ENCODE measurements around the gene CAPZB.

CAPZB gene

DNA sequence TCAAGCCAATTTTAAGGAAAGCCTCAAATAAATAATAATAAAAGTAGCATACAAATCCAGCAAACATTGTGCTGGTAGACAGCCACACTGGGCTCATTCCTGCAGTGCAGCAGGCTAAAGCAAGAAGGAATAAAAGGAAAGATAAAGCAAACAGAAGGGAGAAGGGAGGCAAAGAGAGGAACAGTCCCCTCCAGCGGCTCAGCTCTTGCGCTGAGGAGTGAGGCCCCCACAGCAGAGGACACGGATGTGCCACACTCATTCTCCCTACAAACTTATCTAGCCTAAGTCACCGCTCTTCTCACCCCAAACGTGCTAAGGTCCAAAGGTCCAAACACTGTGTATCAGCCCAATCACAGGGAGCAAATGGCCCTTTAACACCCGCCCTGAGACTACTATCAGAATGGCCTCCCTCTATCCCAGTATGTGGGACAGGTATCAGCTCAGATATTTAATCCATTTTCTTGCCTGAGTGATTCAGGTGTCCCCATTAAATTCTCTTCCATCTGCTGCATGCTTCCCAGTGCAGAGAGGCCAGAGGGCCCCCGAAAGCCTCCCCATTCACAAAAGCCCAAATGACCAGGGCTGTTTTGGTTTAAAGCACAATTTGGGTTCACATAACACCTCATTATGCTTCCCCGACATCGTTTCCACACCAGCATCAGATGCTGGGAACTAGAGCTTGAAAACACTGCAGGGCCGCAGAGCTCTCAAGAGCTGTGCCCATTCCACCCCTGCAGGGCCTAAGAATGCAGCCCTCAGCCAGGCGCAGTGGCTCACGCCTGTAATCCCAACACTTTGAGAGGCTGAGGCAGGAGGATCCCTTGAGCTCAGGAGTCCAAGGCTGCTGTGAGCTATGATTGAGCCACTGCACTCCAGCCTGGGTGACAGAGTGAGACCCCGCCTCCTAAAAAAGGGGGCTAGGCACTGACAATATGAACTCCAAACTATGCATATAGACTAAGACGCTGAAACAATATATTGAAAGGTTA lies 17.8 kb downstream of the CAPZB start:
- DNase-seq, result no peak

- no peak for DNase-seq
Observed at GRCh38 chr1:19466112-19466561, 19.2 kb downstream of the CAPZB start.

DNA sequence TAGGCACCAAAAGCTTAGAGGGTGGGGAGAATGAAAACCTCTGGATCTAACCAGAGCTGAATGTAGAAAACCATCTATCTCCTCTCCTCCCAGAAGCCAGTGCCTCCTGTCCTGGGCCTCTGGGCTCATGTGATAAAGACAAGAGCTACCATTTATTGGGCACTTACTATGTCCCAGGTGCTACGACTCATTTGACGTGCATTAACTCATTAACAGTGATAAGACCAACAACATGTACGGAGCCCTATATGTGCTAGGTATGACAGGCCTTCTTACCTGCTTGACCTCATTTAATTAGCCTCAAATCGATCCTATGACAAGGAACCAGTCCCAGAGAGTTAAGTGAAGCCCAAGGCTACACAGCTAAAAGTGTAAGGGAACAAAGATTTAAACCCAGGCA lies 19.7 kb downstream of the CAPZB start:
- no peak for DNase-seq

DNA sequence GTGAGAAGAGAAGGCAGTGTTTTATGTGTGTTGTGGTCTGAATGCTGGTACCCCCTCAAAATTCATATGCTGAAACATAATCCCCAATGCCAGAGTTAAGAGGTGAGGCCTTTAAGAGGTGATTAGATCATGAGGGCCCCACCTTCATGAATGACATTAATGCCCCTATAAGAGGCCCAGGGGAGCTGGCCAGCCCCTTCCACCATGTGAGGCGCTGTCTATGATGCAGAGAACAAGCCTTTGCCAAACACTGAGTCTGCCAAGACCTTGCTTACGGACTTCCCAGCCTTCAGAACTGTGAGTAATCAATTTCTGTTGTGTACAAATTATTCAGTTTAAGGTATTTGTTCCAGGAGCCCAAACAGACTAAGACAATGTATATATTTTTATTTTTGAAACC lies 20.2 kb downstream of the CAPZB start:
- DNase-seq, result no peak

- no peak for DNase-seq
Observed at GRCh38 chr1:19464696-19465095, 20.6 kb downstream of the CAPZB start.

DNA sequence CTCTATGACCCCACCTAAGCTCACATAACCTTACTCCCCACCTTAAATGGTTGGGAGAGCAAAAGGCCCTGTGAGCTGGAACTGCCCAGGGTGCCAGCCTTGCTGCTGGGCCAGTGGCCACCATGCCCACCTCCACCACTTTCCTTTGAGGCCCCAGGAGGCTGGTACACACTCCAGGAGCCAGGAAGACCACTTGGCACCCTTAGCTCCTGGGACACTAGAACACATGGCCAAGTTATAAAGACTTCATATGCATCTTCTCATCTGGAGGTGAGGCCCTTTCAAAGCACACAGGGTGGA lies 21.9 kb downstream of the CAPZB start:
- no peak for DNase-seq

- DNase-seq, result no peak
Observed at GRCh38 chr1:19462781-19463503, 22.4 kb downstream of the CAPZB start.

DNA sequence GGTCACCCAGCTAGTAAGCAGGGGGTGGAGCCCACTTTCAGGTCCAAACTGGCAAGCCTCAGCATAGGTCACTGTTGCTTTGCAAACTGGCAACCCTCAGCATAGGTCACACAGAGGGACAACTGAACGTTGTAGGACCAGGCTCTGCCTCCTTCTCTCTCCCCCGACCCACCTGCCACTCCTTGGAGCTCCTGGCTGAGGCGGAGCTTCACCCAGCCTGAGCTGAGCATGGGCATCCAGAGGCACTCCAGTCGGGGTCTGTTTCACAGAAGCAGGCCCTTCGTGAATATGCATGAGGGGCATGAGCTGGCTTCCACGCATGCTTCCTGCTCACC lies 24.2 kb downstream of the CAPZB start:
- DNase-seq, result no peak

DNA sequence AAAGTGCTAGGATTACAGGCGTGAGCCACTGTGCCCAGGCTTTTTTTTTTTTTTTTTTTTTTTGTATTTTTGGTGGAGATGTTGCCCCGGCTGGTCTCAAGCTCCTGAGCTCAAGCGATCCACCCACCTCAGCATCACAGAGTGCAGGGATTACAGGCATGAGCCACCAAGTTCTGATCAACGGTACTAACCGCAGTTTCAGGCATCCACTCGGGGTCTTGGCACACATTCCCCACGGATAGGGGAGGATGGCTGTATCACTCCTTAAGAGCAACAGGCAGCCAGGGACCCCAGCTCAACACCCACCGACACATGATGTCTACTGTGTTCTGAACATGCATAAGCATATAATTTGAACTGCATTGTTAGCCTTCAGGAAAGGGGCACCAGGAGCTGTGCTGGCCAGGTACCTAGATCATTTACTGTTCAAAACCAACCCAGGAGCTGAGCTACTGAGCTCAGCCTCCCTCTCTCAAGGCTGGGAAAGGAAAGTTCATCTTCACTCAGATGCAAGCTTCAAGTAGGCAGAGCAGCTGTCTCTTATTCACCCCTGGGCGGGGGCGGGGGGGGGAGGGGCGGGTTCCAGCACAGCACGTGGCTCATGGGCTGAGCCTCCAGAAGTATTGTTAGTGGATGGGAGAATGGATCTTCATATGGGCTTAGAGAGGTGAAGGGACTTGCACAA lies 24.7 kb downstream of the CAPZB start:
- DNase-seq, result no peak

- DNase-seq, result no peak
Observed at GRCh38 chr1:19458815-19459417, 26.4 kb downstream of the CAPZB start.

GRCh38 chr1:19457607-19458006 lies 27.7 kb downstream of the CAPZB start:
- no peak for DNase-seq

GRCh38 chr1:19456968-19457441 lies 28.3 kb downstream of the CAPZB start:
- no peak for DNase-seq

- no peak for DNase-seq
Observed at GRCh38 chr1:19455353-19455752, 30.0 kb downstream of the CAPZB start.

DNA sequence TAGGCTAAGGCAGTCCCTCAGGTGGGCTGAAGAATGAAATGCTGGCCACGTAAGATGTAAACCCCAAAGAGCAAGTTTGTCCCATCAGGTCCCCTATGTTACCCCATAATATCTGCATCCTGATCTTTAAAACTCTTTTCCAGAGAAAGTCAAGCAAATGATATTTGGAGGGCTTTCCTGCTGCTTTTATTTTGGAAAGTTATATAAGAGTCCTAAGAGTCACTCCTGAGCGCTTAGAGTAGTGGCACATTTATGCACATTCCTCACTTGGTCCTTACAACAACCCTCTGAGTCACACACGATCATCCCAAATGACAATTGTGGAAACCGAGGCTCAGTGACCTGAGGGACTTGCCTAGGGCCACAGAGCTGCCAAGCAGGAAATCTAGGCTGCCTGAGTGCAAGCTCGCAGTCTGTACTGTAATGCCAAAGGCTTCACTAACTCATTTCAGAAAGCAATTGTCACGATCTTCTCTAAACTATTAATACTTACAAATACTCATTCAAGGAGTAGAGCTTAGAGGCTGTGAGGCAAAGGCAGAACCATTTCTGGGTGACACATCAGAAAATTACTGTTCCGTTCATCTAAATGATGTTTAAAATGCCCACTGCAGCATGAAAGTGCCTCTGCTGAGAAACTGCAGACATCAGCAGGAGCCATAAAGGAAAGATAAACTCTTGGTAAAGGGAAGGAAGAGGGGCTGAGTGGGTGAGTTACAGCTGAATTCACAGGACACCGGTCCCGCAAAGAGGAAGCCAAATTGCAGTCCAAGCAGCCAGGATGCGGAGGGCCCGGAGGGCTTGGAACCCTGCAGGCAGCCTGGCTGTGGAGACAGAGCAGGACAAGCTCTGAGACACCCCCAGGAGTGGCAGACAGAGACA lies 30.8 kb downstream of the CAPZB start:
- no peak for DNase-seq

DNA sequence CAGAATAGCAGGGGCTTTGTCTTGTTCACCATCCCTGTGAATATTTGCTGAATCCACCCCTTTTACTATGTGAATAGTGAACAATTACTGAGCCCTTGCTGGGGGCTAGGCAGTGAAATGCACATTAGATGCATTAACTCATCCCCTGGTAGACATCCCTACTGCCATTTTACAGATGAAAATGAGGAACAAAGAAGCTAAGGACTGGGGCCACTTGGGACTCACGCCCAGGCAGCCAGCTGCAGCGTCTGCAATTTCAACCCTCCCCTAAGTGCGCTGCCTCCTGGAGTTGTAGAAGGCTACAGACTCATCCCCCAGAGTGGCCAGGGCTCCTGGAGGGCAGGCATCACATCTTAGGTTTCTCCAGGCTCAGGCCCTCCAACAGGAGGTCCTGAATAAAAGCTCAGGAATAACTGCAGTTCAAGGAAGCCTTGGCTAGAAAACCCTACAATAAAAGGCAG lies 31.6 kb downstream of the CAPZB start:
- DNase-seq, result no peak

GRCh38 chr1:19452221-19452663 lies 33.1 kb downstream of the CAPZB start:
- DNase-seq, result no peak

- no peak for DNase-seq
Observed at GRCh38 chr1:19450811-19451515, 34.4 kb downstream of the CAPZB start.

- DNase-seq, result no peak
Observed at GRCh38 chr1:19449454-19450228, 35.7 kb downstream of the CAPZB start.

DNA sequence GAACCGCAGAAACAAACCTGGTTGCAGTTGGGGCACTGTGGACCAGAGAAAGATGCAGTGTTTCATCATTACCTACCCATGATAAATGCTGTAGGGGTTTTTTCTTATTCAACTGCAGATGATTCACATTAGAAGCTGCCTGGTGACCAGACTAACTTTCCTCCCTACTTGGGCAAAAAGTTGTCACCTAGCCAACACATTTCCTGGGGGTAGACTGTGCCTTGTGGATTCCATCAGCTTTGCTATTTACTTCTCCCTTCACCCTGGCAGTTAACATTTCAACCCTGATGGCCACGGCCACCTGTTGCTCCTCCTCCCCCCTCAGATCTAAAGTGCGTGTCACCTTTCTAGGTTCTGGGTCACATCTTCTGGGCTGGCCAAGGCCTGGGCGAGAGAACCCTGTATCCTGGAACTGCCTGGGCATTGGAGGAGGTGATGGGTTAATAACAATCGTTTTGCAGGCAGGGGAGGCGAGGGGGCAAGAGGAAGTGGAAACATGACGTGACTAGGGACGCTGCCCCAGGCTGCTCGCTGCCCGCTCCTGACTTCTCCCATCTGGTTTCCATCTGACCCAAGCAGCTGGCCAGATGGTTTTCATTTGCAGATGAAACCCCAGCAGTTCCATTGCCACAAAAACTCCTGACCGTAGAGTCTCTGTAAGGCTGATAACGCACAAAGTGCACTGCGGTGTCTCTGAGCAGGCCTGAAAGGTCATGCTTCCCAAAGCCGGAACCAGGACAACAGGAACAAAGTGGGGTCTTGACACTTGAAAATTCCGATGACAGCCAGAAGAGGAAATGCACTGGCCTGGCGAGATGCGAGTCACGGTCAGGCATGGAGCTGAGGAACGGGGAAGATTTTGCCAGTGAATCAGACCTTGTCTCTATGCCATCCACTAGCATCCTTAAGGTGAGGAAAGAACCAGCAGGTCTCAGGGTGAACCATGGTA lies 36.6 kb downstream of the CAPZB start:
- no peak for DNase-seq

Data from cortex of kidney (tissue), 1 donor.